HG03196 (cell line): ENCODE results near the gene SLC6A12.

Experiments used
- ATAC-seq: cut with Tn5 transposase; IDR thresholded peaks from one replicate; pipeline ENCODE4 v1.9.1; 2021; ENCODE audit not compliant: unreplicated experiment

Gene SLC6A12

DNA sequence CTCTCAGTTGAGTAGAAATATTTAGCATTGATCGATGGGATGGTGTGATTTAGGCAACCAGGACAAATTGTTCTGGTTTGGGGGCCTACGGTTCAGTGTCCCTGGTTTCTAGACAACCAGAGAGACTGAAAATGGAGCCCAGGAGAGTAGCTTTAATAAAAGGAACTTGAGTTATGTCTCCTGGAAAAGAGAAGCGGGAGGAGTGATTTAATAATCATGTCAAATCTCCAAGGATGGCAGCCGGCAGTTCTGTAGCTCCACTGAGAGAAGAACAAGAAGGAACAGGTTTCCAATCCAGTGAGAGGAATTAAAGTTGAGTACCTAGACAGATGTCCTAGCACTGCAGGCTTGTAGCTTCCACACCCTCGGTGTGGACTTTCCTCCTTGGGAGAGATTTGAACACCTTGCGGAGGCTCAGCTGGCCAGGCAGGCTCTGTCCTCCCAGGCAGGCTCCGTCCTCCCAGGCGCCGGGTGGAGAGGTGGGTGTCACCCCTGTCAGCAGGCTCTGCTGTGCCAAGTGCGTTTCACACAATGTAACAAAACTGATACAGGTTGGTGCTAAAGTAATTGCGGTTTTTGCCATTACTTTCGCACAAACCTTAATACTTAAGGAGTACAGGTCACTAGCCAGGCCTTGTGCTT is 45.9 kb downstream of the SLC6A12 start:
- no peak for ATAC-seq

DNA sequence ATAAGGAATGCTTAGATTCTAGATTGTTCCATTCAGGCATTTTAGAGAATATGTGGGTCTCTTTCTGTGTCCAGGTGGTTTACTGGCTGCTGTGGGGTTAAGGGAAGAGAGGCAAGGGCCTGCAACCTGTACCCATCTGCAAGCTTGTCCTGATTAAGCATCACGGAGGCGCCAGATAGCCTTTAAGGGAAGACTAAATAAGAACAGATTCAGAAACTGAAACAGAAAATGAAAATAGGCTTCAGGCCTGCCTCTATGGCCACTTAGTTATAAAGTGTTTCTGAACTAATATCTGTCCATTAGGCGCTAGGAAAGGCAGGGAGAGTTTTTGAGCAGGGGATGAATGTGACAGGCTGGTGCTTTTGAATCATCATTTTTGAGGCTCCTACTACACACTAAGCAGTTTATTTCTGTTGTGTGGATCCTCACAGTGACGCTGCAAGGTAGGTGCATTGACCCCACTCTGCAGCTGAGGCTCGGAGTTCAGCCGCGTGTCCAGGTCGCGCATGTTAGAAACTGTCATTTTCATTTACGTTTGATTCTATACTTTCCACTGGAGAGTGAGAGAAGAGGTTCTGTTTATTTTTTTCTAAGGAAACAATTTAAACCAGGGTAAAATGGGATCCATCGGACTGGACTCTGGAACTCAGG is 47.4 kb downstream of the SLC6A12 start:
- ATAC-seq: no peak

DNA sequence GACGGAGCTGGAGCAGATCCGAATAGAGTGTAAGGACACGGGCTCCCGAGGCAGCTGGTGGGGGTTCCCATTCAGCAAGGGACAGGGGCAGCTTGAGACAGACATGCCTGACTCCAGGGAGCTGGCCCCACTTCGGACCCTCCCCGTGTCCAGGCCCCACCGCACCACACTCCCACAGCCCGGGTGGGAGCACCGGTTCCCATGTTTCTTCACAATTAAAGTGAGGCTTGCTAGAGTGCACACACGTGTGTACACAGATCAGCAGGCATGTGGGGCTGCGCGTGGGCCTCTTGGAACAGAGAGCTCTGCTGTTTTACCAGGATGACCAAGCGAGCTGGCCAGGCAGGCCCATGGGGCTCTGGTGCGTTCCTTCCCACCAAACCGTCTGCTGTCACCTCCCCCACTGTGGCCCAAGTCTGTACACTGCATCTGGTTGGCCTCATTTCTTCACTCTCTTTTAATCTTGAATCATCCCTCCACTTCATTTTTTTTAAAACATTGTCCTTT is 48.0 kb downstream of the SLC6A12 start:
- ATAC-seq: no peak

DNA sequence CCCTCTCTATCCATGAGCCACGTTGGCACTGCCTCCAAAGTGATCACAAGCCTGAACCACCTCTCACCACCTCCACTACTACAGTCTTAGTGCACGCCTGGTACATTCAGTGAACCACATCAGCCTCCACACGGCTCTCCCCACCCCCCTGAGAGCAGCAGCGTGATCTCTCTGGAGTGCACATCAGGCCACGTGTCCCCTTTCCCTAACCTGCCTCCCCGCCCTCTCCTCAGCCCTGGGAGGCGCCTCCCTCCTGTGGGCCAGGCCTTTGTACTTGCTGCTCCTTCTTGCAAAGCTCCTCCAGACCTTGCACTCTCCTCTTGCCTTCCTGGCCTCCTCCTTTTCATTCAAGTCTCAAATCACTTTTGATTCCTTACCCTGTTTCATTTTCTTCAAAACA is 49.8 kb downstream of the SLC6A12 start:
- ATAC-seq: no peak

DNA sequence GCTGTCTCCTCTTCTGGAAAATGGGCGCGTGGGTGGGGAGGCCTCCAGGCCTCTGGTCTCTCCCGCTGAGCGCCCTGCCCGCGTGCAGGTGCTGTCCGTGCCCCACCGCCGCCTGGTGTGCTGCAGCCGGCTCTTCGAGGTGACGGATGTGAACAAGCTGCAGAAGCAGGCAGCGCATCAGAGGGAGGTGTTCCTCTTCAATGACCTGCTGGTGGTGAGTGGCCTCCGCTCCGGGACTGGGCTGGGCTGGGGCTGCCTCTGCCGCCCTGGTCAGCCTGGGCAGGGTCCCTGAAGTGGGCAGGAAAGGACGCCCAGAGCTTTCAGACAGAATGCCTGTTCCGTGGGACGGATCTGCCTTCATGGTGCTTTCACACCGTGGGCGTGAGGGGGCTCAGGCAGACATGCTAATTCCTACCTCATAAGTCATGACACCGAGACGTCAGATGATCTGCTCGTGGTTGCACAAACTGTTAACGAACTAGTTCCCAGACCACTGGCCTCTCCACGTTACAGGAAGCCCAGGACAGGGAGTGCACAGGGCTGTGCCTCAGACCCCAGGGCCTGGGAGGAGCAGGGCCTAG is 50.5 kb downstream of the SLC6A12 start:
- ATAC-seq: no peak

DNA sequence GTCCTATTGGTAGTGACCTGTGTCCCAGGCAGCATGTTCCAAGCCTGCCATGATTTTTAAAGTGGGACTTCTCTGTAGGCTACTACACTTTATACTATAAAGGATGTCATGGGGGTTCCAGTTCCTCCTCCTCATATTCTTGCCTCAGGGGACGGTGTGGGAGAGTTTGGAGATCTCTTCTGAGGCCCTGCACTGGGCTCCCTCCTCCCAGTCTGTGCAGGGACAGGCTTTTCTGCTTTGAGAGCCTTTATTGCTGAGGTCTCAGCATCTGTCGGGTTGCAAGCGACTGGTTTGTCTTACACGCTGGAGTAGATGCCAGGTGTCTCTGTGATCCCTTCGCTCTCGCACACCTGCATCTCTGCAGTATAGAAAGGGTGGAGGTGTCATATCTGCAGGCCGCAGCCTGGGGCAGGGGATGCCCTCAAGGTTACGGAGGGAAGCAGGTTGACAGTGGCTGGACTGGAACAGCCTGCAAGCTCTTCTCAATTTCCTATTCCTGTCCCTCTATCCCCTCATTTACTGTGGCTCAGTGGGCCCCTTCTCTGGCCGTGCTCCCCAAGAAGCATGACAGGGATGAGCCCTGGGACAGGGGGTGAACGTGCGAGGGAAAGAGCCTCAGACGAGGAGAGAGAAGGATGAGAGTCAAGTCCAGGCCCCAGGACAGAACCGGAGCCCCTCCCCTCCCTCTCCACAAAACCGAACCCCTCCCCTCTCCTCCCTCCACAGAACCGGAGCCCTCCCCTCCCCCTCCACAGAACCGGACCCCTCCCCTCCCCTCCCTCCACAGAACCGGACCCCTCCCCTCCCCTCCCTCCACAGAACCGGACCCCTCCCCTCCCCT is 51.3 kb downstream of the SLC6A12 start:
- ATAC-seq: no peak

DNA sequence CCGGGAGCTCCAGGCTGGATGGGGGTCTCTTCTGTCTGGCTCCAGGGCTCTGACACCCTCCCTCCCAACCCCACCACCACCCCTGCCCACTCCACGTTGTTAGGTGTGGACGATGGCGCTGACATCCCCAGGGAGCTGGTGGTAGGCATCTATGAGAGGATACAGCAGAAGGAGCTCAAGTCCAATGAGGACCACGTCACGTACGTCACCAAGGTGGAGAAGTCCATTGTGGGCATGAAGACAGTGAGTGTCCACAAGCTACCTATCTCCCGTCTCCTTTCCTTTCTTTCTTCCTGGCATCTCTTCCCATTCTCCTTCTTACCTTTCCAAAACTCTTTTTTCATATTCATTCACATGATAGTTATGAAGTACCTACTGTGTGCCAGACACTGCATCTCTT is 52.1 kb downstream of the SLC6A12 start:
- no peak for ATAC-seq

DNA sequence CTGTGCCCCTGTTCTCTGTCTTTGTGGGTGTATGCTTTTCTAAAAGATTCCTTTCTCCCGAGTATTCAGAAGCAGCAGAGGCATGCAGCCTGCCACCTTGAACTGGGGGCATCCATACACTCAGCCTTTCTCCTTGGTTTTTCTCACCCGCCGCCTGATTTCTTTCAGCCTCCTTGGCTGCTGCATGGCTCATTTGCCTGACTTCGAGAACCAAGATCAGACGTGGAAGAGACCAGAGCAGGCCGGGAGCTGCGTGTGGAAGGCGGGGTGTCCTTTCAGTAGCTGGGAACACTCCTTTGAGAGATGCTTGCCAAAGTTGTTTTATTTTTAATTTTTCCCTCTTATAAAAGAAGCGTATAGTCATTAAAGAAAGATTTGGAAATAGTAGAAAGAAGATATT is 53.1 kb downstream of the SLC6A12 start:
- no peak for ATAC-seq

DNA sequence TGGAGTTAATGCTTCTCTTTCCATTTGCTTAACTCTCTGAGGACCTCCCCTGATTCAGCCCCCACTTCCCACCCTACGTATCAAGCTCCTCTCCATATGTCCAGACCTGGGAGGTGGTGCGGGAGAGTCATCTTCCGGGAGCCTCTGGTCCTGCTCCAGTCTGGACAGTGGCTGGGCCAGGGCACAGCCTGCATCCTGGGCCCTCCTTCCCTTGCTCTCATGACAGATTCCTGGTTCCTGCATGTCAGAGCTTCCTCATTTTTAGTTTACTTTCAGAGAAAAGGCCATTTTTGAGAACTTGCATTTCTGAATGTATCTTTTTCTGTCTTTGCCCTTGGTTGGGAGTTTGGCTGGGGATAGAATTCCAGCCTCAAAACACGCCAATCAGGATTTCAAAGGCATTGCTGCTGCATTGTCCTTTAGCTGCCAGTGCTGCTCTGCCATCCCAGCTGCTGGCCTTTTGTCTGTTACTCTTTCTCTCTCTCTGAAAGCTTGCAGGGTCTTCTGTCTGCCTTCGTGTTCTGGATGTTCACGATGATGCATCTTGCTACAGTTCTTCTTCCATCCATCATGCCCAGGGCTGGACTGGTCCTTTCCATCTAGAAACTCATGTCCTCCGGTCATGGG is 54.7 kb downstream of the SLC6A12 start:
- no peak for ATAC-seq

DNA sequence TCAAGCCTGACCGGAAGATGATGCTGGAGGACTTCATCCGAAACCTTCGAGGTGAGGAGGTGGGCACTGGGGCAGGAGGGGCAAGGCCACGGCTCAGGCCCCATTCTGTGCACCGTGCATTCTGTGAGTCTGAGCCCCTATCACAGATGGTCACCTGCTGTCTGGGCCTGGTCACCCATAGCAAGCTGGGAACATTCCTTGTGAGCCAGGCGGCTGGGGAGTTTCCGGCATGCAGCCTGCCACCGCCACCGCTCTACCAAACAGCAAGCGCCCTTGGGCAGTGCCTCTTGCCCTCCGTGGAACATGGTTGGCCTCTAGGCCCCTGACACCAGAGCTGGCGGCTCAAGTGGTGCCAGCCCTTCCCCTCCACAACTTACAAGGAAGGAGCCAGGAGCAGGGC is 56.3 kb downstream of the SLC6A12 start:
- ATAC-seq: no peak

DNA sequence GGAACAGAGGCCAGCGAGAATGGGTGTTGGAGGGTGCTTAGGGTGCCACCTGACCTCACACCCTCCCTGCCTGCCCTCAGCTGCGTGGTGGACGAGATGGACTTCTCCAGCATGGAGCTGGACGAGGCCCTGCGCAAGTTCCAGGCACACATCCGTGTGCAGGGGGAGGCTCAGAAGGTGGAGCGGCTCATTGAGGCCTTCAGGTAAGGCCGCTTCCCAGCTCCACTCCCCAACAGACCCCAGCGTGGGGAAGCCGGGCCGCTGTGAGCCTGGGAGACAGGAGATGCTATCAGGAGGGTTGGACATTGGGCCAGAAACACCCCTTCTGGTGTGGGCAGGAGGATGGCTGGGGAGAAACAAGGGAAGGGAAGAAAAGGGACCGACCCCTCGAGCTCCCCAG is 57.0 kb downstream of the SLC6A12 start:
- ATAC-seq: no peak

DNA sequence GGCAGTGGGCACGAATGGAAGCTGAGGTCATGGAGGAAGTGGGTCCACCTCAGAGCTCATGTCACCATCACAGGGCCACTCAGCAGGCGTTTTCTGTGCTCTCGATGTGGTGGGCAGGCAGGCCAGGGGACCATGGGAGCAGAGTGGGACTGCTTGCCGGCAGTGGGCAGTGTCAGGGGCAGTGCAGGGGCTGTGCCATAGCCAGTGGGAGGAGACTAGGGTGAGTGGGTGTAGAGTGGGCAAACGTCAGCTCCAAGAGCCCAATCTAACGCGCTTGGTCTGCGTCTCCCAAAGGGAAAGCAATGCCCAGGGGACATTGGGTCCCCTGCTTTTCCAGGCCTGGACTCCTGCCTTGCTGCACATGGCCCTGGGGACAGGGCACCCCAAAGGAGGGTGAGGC is 58.3 kb downstream of the SLC6A12 start:
- ATAC-seq: no peak

DNA sequence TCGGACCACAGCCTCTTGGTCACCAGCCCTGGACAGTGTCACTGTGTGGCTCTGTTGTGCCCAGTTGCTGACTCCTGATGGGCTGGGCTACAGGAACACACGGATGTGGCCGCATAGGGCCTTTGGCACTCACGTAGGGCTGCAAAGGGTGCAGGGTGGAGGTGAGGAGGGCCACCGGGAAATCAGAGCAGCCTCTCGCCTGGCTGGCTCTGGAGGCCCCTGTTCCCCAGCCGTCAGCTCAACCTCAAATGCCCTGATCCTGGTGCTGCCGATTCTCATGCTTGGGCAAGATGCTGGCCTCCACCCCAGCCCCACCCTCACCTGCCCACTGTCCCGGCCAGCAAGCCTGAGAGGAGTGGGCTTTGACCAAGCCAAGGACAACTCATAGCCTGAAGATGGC is 59.0 kb downstream of the SLC6A12 start:
- ATAC-seq: no peak

DNA sequence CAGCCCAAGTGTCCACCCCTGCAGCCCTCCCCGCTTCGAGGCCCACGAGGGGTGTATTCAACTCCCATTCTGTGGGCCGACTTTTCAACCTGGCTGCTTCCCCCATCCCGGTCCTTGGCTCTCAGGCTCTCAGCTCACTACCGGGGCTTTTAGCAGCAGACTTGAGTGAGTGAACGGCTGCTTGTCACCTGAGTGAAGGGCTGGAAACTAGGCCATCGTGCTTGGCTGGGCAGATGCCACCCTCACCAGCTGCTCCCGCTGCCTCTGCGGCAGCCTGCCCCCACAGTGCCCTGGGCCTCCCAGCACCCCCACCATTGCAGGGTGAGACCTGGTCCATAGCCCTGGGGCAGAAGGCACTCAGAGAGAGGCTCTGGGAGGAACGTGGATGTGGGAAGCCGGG is 59.9 kb downstream of the SLC6A12 start:
- ATAC-seq: no peak

DNA sequence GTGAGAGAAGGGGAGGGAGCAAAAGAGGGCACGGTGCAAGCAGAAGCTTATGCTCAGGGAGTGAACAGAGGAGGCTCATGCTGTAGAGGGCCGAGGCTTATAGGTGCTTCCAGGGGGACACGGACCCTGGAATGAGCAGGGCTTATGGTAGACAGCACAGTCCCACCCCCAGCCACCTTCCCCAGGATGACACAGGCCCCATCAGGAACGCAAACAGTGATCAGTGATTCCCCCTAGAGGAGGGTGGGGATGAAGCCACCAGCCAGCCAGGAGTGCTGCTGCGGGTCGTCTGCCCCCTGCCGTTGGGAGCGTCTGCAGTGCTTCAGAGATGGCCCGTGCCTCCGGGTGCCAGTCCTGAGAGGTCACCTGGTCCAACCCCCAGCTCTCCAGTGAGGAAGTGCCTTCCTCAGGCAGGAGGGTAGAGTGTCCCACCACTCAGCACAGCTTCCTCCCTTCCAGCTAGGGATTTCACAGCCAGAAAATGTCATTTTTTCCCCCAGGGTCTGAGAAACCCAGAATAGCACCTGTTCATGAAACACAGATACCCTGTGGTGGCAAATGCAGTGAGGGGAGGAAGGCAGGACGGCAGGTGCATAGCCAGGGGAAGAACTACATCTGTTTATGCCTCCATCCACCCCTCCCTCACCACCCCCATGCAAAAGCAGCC is 60.7 kb downstream of the SLC6A12 start:
- ATAC-seq: no peak

DNA sequence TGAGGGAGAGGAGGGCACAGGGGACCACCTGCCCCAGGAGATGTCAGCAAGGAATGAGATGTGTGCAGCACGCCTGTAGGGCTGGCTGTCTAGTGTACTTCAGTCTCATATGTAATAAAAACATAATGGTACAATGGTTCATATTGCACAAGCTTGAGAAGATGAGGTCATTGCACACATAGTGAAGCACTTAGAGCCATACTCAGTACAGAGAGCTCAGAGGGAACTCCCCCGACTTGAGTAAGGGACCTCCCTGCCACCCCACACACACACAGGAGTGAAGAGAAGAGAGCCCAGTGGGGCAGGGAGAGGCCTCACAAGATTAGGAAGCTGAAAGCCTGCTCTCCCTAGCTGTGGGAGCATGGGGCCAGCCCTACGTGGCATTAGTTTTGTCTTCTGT is 61.5 kb downstream of the SLC6A12 start:
- ATAC-seq: no peak

DNA sequence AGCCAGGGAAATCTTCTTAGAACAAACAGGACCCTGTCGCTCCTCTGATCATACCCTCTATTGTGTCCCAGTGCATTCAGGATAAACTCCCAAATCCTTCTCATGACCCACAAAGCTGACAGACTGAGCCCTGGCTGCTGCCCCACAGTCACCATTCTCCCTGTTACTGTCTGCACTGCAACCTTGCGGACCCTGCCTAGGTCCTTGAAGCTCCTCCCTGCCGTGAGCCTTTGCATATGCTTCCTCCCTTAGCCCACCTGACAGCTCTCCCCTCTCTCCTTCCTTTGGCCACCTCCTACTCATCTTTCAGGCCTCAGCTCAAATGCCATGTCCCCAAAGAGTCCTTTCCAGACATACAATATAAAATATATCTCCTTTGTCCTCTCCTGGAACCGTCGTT is 62.4 kb downstream of the SLC6A12 start:
- no peak for ATAC-seq

DNA sequence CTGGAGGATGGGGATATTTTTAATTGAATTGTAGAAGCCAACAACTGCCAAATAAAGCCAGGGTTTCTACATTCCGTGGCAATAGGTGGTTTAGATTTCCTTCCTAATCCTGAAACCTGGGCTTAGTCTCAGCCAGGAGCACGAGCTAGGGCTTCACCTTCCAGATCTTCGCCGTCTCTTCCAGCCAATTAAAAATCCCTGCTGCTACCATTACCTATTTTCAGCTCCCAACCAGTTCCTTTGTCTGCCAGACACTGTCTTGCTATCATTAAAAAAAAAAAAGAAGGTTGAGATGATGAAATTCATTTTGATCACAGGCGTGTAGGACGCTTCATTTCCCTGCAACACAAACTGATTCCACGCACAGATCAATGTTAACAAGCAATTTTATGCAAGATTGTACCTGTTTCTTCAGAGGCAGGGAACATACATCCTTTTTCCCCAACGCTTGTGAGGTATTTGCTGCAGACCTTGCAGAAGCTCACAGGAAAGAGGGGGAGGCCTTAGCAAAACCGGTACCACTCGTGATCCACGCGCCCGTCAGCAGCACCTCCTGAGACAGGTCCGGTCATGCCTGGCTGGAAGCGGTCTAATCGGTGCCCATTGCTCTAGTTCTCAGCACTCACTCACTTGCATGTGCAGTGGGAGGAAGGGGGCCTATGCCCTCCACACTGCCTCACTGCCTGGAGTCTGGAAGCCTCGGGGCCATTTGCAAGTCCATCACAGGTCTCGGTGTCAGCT is 65.1 kb downstream of the SLC6A12 start:
- ATAC-seq: no peak

DNA sequence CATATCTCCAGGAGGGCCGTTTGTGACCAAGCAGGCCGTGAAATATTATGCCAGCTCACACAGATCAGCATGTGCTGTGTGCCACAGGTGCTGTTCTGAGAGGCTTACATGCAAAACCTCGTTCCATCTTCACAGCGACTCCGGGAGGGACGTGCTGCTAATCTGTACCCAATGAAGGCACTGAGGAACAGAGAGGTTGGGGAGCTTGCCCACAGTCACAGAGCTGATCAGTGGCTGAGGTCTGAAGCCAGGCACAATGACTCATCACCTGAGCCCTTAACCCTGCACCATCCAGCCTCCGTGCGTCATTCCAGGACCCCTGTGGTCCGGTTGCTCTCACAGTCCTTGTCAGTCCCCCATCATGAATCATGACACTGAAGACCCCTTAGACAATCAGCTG is 66.7 kb downstream of the SLC6A12 start:
- no peak for ATAC-seq

DNA sequence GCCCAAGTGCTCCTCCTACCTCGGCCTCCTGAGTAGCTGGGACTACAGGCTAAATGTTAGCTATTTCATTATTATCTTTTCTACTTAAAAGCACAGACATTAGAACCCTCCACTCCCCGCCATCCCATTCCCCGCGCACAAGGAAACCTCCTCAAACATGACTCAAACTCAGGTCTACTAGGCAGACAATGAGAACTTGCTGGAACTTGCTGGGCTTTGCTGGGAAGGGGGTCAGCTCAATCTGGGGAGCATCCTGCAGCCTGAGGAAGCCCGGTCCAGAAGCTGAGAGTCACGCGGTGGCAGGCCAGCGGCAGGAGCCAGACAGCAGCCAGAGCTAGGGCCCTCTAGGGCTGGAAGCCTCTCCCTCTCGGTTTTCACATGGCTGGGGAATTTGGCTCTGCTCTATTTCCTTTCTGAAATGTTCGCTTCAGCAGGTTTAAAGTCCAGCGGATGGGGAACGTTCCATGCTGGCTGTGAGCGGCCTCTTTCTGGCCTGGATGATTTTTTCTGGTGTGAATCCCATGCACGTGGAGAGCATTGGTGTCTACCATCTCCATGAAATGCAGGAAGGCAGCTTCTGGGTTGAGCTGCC is 68.5 kb downstream of the SLC6A12 start:
- no peak for ATAC-seq
